ENCODE results near the gene ELL. TPM values are rescaled to one million over a fixed set of nuclear protein-coding genes. Genes with fewer than 3 reads are reported as not detected.

Gene ELL
- total and polyA plus RNA-seq, 9 of the 15 experiments (the other 6 are each of a cell fraction or from before 2014, with no cell fraction given): 0.24 to 22.5 (median 4.1) TPM

DNA sequence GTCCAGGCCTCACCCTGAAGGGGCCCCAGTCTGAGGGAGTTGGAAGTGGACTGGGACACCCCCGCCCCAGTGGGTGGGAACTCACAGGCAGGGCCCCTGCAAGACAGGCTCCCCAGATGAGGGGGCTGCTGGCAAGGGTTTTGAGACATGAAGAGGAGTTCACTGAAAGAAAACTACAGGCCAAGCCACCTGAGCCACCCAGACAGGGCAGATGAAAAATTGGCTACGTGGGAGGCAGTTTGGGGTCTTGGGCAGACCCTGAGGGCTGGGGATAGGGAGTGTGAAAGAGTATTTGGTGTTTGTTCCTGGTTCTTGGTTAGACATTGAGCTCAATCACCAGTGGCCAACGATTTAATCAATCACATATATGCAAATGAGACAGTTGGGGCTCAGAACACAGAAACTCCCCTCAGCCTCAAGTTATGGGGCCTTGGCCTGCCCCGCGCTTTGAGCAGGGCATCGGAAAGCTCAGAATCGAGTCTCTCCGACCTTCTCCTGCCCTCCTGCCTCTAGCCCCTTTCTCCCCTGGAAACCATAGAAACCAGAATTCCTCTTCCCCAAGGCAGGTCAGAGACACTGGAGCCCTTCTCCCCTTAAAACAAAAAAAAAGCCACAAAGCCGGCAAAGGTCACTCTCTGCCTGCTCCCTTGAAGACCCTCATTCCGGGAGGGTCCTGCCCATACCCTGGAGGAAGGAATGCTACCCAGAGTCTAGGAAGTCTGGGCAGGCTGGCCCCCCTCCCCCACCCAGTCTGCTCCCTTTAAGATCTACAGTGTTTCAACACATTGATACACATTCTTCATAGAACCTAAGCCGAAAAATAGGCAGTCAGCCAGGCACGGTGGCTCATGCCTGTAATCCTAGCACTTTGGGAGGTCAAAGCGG, 82.6 kb downstream of the ELL start (continued):
- TF ChIP-seq, protein P1, sequence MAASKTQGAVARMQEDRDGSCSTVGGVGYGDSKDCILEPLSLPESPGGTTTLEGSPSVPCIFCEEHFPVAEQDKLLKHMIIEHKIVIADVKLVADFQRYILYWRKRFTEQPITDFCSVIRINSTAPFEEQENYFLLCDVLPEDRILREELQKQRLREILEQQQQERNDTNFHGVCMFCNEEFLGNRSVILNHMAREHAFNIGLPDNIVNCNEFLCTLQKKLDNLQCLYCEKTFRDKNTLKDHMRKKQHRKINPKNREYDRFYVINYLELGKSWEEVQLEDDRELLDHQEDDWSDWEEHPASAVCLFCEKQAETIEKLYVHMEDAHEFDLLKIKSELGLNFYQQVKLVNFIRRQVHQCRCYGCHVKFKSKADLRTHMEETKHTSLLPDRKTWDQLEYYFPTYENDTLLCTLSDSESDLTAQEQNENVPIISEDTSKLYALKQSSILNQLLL (CRISPR knock-in tag; IDR thresholded peaks at IDR 0.05; ENCODE audit: borderline replicate concordance): no peak
- TF ChIP-seq CBFA2T3 (IDR thresholded peaks at IDR 0.05): no peak
- no peak for TF ChIP-seq NFXL1 (CRISPR knock-in tag; IDR thresholded peaks at IDR 0.05)
- TF ChIP-seq, protein P2, sequence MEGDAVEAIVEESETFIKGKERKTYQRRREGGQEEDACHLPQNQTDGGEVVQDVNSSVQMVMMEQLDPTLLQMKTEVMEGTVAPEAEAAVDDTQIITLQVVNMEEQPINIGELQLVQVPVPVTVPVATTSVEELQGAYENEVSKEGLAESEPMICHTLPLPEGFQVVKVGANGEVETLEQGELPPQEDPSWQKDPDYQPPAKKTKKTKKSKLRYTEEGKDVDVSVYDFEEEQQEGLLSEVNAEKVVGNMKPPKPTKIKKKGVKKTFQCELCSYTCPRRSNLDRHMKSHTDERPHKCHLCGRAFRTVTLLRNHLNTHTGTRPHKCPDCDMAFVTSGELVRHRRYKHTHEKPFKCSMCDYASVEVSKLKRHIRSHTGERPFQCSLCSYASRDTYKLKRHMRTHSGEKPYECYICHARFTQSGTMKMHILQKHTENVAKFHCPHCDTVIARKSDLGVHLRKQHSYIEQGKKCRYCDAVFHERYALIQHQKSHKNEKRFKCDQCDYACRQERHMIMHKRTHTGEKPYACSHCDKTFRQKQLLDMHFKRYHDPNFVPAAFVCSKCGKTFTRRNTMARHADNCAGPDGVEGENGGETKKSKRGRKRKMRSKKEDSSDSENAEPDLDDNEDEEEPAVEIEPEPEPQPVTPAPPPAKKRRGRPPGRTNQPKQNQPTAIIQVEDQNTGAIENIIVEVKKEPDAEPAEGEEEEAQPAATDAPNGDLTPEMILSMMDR (IDR thresholded peaks at IDR 0.05 in 2 of 3, conservative IDR thresholded peaks at IDR 0.05 in 1 of 3; ENCODE audit: insufficient read depth in 2 of 3, low read depth in 1 of 3, low read length in 3 of 3): no peak; a peak in 1 of 6 replicates
- TF ChIP-seq, protein P3, sequence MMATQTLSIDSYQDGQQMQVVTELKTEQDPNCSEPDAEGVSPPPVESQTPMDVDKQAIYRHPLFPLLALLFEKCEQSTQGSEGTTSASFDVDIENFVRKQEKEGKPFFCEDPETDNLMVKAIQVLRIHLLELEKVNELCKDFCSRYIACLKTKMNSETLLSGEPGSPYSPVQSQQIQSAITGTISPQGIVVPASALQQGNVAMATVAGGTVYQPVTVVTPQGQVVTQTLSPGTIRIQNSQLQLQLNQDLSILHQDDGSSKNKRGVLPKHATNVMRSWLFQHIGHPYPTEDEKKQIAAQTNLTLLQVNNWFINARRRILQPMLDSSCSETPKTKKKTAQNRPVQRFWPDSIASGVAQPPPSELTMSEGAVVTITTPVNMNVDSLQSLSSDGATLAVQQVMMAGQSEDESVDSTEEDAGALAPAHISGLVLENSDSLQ (IDR thresholded peaks at IDR 0.05): peak; percentile 91
- no peak for TF ChIP-seq ZNF444 (CRISPR knock-in tag; IDR thresholded peaks at IDR 0.05)
- no peak for TF ChIP-seq RFX7 (CRISPR knock-in tag; IDR thresholded peaks at IDR 0.05)
- no peak for TF ChIP-seq HLTF (IDR thresholded peaks at IDR 0.05)
- TF ChIP-seq EP300 (IDR thresholded peaks at IDR 0.05; ENCODE audit: low read length): no peak
- TF ChIP-seq C11orf30 (IDR thresholded peaks at IDR 0.05; ENCODE audit: low read depth): no peak
- no peak for TF ChIP-seq CHD1 (IDR thresholded peaks at IDR 0.05; ENCODE audit: low read length)
- TF ChIP-seq ZFP1 (CRISPR knock-in tag; IDR thresholded peaks at IDR 0.05): no peak
- no peak for TF ChIP-seq ZNF324 (CRISPR knock-in tag; IDR thresholded peaks at IDR 0.05)
- no peak for TF ChIP-seq DNMT1 (IDR thresholded peaks at IDR 0.05)
- no peak for TF ChIP-seq JUN (IDR thresholded peaks at IDR 0.05; ENCODE audit: borderline replicate concordance, low read depth, low read length)
- TF ChIP-seq JUN (CRISPR knock-in tag; IDR thresholded peaks at IDR 0.05; ENCODE audit: borderline replicate concordance): no peak
- TF ChIP-seq, protein P4, sequence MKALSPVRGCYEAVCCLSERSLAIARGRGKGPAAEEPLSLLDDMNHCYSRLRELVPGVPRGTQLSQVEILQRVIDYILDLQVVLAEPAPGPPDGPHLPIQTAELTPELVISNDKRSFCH (CRISPR knock-in tag; IDR thresholded peaks at IDR 0.05): no peak
- TF ChIP-seq, protein P4 (tag; IDR thresholded peaks at IDR 0.05): no peak
- TF ChIP-seq PHF21A (IDR thresholded peaks at IDR 0.05; ENCODE audit: borderline replicate concordance, low read depth): no peak
- no peak for TF ChIP-seq ATF7 (IDR thresholded peaks at IDR 0.05)
- no peak for TF ChIP-seq KDM1A (IDR thresholded peaks at IDR 0.05)
- TF ChIP-seq GATAD2A (IDR thresholded peaks at IDR 0.05): no peak
- TF ChIP-seq EHMT2 (IDR thresholded peaks at IDR 0.05): no peak
- no peak for TF ChIP-seq TEAD2 (tag; IDR thresholded peaks at IDR 0.05)
- no peak for TF ChIP-seq HNRNPL (IDR thresholded peaks at IDR 0.05; ENCODE audit: low read depth, low read length)
- TF ChIP-seq SETDB1 (IDR thresholded peaks at IDR 0.05; ENCODE audit: low read length): no peak
